HCT116 (cell line): ENCODE results near the gene HDAC2. TPM values are rescaled to one million over a fixed set of nuclear protein-coding genes. Genes with fewer than 3 reads are reported as not detected.

Experiments used
- ATAC-seq: fragments of 200-7000 bp; cut with Tn5 transposase; 2 replicates; pipeline ENCODE4 v1.9.1; 2020; ENCODE audit warnings: mild to moderate bottlenecking, moderate library complexity
- BruUV-seq: library from RNA; stranded (reverse); fragments of 400-500 nt; replicated peaks from 2 replicates; lab custom pipeline; 2021; lab: Mats Ljungman, UMichigan
- CTCF ChIA-PET: fragments of 300-600 bp; sonication (Branson Sonifier 250); formaldehyde crosslinking; loops from one replicate; lab custom pipeline; 2021; ENCODE audit warnings: antibody characterized with exemption; lab: Charles Lee
- POLR2A ChIA-PET: fragments of 300-600, 350-600 bp; sonication (Branson Sonifier 250); formaldehyde crosslinking; loops from one replicate; lab custom pipeline; 2021; ENCODE audit warnings: antibody characterized with exemption; lab: Charles Lee
- RAD21 ChIA-PET, 2 experiments: fragments of 300-600 bp; sonication (Branson Sonifier 250); formaldehyde crosslinking; loops; one replicate each; lab custom pipeline; 2023; ENCODE audit warnings: low total read pairs in 2 of 2; ENCODE audit not compliant: uncharacterized antibody in 2 of 2, unreplicated experiment in 2 of 2, low non-redundant PET in 1 of 2; lab: Charles Lee
- DNase-seq: peaks from one replicate; pipeline ENCODE4 v3.0.0-alpha.2; 2010; ENCODE audit warnings: low read depth, low spot score
- H2AFZ ChIP-seq: fragments of 200-600 bp; shearing (Covaris generic), sonication (generic); 2 replicates; pipeline ENCODE4 v1.6.1; 2017; ENCODE audit warnings: low read depth, mixed run types, mixed read lengths, antibody characterized with exemption, low read length; ENCODE audit not compliant: poor library complexity, severe bottlenecking
- H3K27ac ChIP-seq: 2 replicates; pipeline ENCODE4 v1.5.1; 2012; ENCODE audit warnings: low read depth, low read length
- H3K27me3 ChIP-seq: fragments of 200-600 bp; sonication (generic); 2 replicates; pipeline ENCODE4 v1.6.1; 2016; ENCODE audit warnings: mixed run types, low read length, mixed read lengths; ENCODE audit not compliant: insufficient read depth
- H3K36me3 ChIP-seq, 2 experiments: fragments of 200-500 bp in 1 of 2; fragments of 200-600 bp in 1 of 2; sonication (Bioruptor generic) in 1 of 2; sonication (generic) in 1 of 2; 2 replicates each; pipeline versions ENCODE4 v1.5.1 to v1.6.1; 2014 to 2016; ENCODE audit warnings: low read length in 2 of 2, inconsistent platforms in 1 of 2, mixed read lengths in 1 of 2, mixed run types in 1 of 2; ENCODE audit not compliant: insufficient read depth in 2 of 2, control insufficient read depth in 1 of 2
- H3K4me1 ChIP-seq, 2 experiments: fragments of 200-600 bp in 1 of 2; sonication (generic) in 1 of 2; 2 replicates each; pipeline versions ENCODE4 v1.5.1 to v1.6.1; 2012 to 2017; ENCODE audit warnings: low read length in 2 of 2, inconsistent platforms in 1 of 2, mild to moderate bottlenecking in 1 of 2, mixed read lengths in 1 of 2, mixed run types in 1 of 2, moderate library complexity in 1 of 2; ENCODE audit not compliant: insufficient read depth in 2 of 2, control insufficient read depth in 1 of 2
- H3K4me2 ChIP-seq: fragments of 200-600 bp; sonication (generic); 2 replicates; pipeline ENCODE4 v1.6.1; 2017; ENCODE audit warnings: mixed run types, low read length, mixed read lengths
- H3K4me3 ChIP-seq, 2 experiments: fragments of 200-600 bp in 1 of 2; sonication (generic) in 1 of 2; replicated peaks in 1 of 2; 2 replicates each; pipeline ENCODE4 v1.5.1; 2011 to 2016; ENCODE audit warnings: low read length in 2 of 2, control low read depth in 1 of 2, low read depth in 1 of 2, mild to moderate bottlenecking in 1 of 2, mixed read lengths in 1 of 2, mixed run types in 1 of 2
- H3K79me2 ChIP-seq: fragments of 200-600 bp; sonication (generic); 2 replicates; pipeline ENCODE4 v1.6.1; 2017; ENCODE audit warnings: mild to moderate bottlenecking, mixed run types, low read length, moderate library complexity, mixed read lengths; ENCODE audit not compliant: insufficient read depth
- H3K9ac ChIP-seq: fragments of 200-600 bp; sonication (generic); 2 replicates; pipeline ENCODE4 v1.6.1; 2016; ENCODE audit warnings: low read length, mixed read lengths
- H3K9me2 ChIP-seq: fragments of 200-600 bp; sonication (generic), shearing (Covaris generic); 2 replicates; pipeline ENCODE4 v1.6.1; 2017; ENCODE audit warnings: mixed run types, mild to moderate bottlenecking, moderate library complexity; ENCODE audit not compliant: insufficient read depth
- H3K9me3 ChIP-seq, 2 experiments: fragments of 200-500 bp in 1 of 2; fragments of 200-600 bp in 1 of 2; sonication (Bioruptor generic) in 1 of 2; sonication (generic) in 1 of 2; 2 replicates each; pipeline ENCODE4 v1.6.1; 2014 to 2017; ENCODE audit warnings: low read length in 2 of 2, mixed read lengths in 2 of 2, inconsistent platforms in 1 of 2, low read depth in 1 of 2, mild to moderate bottlenecking in 1 of 2, mixed run types in 1 of 2, moderate library complexity in 1 of 2; ENCODE audit not compliant: control insufficient read depth in 1 of 2, insufficient read depth in 1 of 2
- H4K20me1 ChIP-seq: fragments of 200-600 bp; sonication (generic), shearing (Covaris generic); 2 replicates; pipeline ENCODE4 v1.6.1; 2017; ENCODE audit warnings: mixed run types, mild to moderate bottlenecking, moderate library complexity; ENCODE audit not compliant: insufficient read depth
- CBX3 ChIP-seq: IDR thresholded peaks from 2 replicates; pipeline ENCODE4 v1.6.1; 2012; ENCODE audit warnings: low read depth
- EGR1 ChIP-seq: IDR thresholded peaks from 2 replicates; pipeline ENCODE4 v1.6.1; 2012; ENCODE audit warnings: low read depth
- EZH2phosphoT487 ChIP-seq: fragments of 200-600 bp; IDR thresholded peaks from 2 replicates; pipeline ENCODE4 v1.6.1; 2018; ENCODE audit warnings: antibody characterized with exemption, borderline replicate concordance
- FOSL1 ChIP-seq: IDR thresholded peaks from 2 replicates; pipeline ENCODE4 v1.6.1; 2012; ENCODE audit warnings: low read depth
- JUND ChIP-seq: IDR thresholded peaks from 2 replicates; pipeline ENCODE4 v1.6.1; 2012
- MAX ChIP-seq: IDR thresholded peaks from 2 replicates; pipeline ENCODE4 v1.6.1; 2012
- RAD21 ChIP-seq: IDR thresholded peaks from 2 replicates; pipeline ENCODE4 v1.6.1; 2012; ENCODE audit warnings: low read depth, mild to moderate bottlenecking
- SP1 ChIP-seq: IDR thresholded peaks from 2 replicates; pipeline ENCODE4 v1.6.1; 2012; ENCODE audit warnings: low read depth
- SRF ChIP-seq: IDR thresholded peaks from 2 replicates; pipeline ENCODE4 v1.6.1; 2012; ENCODE audit warnings: low read depth
- TCF7L2 ChIP-seq: IDR thresholded peaks from 2 replicates; pipeline ENCODE4 v1.7.0; 2011; ENCODE audit warnings: borderline replicate concordance, inconsistent platforms; ENCODE audit not compliant: insufficient read depth, insufficient read length; ENCODE audit errors: extremely low read depth
- YY1 ChIP-seq: IDR thresholded peaks from 2 replicates; pipeline ENCODE4 v1.6.1; 2011; ENCODE audit warnings: low read length, low read depth, moderate library complexity, mild to moderate bottlenecking; ENCODE audit not compliant: insufficient replicate concordance; ENCODE audit errors: extremely low read depth
- ZFX ChIP-seq: fragments of 450-650 bp; IDR thresholded peaks from 2 replicates; pipeline ENCODE4 v1.6.1; 2017
- ZNF274 ChIP-seq: fragments of 200-500 bp; sonication (Bioruptor generic); IDR thresholded peaks from 2 replicates; pipeline ENCODE4 v1.6.1; 2014; ENCODE audit warnings: mild to moderate bottlenecking, low read depth, low read length, inconsistent platforms
- intact Hi-C: fragments of 100-400 bp; cut with micrococcal nuclease; formaldehyde crosslinking; loops from 2 replicates; pipeline ENCODE4 v1.10.0; 2022
- total RNA-seq: library from RNA; stranded (reverse); gene quantifications from one replicate; pipeline ENCODE4 v1.2.1, GENCODE V29; 2021; ENCODE audit not compliant: unreplicated experiment
- TF ChIP-seq, protein P1 (sequence below): IDR thresholded peaks from 2 replicates; pipeline ENCODE4 v1.6.1; 2012

HDAC2 gene
- total RNA-seq, 1 experiment from 2014 or later: 153 TPM

- Histone ChIP-seq H3K36me3 (no peaks in the 10 kb centered on the region), H3K27ac (no peak overlapping the region), H3K4me1 (peaks cover 0 to 9% of the 10 kb centered on the region in 2 experiments; a peak in 2 of 4 replicates), H2AFZ (no peak overlapping the region), H4K20me1 (no peaks in the 10 kb centered on the region), H3K79me2 (no peaks in the 10 kb centered on the region), H3K4me3 (no peak overlapping the region), H3K9me3 (no peaks in the 10 kb centered on the region), H3K9ac (no peak overlapping the region), H3K27me3 (no peaks in the 10 kb centered on the region), H3K9me2 (no peaks in the 10 kb centered on the region; the same call in 1 of the 2 replicates), H3K4me2 (no peak overlapping the region; the same call in 1 of the 2 replicates)
- intact Hi-C loops: no loop called here
- BruUV-seq: no TSS peak
- ChIA-PET POLR2A (no interaction called here), RAD21 (interaction anchor here in 1 of 2 experiments (1.0 kb wide), 1 partner anchor 10 kb away, joined by 3 read pairs; no protein-coding TSS in a partner anchor), CTCF (interaction anchor here (1.0 kb wide), 1 partner anchor 10 kb away, joined by 3 read pairs; no protein-coding TSS in a partner anchor)
- no peak for ATAC-seq
- no peak for TF ChIP-seq JUND
- TF ChIP-seq SRF: no peak
- TF ChIP-seq YY1: no peak
- TF ChIP-seq MAX: no peak
- no peak for TF ChIP-seq EGR1
- DNase-seq: no peak
Observed at GRCh38 chr6:113888956-113889630, 81.9 kb downstream of the HDAC2 start.

GRCh38 chr6:113888493-113888892 is 82.5 kb downstream of the HDAC2 start:
- DNase-seq (no peak), ATAC-seq (peak; percentile 71)
- Histone ChIP-seq H3K79me2 (no peaks in the 10 kb centered on the region), H3K36me3 (no peaks in the 10 kb centered on the region), H2AFZ (no peak overlapping the region), H3K27me3 (no peaks in the 10 kb centered on the region), H3K9me2 (no peaks in the 10 kb centered on the region; the same call in 1 of the 2 replicates), H3K9ac (no peak overlapping the region), H3K4me2 (peak overlapping the region; percentile 24; the same call in 1 of the 2 replicates), H3K4me3 (no peak overlapping the region), H3K27ac (no peak overlapping the region)
- CTCF ChIA-PET: interaction anchor here (1.0 kb wide), 1 partner anchor 9 kb away, joined by 3 read pairs; no protein-coding TSS in a partner anchor
- intact Hi-C loops: no loop called here
- RAD21 ChIA-PET: interaction anchor here in 1 of 2 experiments (1.0 kb wide), 1 partner anchor 9 kb away, joined by 3 read pairs; no protein-coding TSS in a partner anchor
- no TSS peak for BruUV-seq
- TF ChIP-seq ZFX (no peak), SP1 (no peak), RAD21 (no peak), SRF (no peak), JUND (peak; percentile 53; the same call in 1 of the 2 replicates), TCF7L2 (peak; percentile 83), ZNF274 (no peak), EZH2phosphoT487 (no peak), FOSL1 (peak; percentile 46; the same call in 1 of the 2 replicates), CBX3 (no peak)
- TF ChIP-seq, protein P1, sequence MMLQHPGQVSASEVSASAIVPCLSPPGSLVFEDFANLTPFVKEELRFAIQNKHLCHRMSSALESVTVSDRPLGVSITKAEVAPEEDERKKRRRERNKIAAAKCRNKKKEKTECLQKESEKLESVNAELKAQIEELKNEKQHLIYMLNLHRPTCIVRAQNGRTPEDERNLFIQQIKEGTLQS: no peak
- TF ChIP-seq, all 23 proteins: peak for 3
- POLR2A ChIA-PET: no interaction called here
- Histone ChIP-seq H4K20me1 (no peaks in the 10 kb centered on the region), H3K9me3 (no peaks in the 10 kb centered on the region), H3K4me1 (peaks cover 0 to 9% of the 10 kb centered on the region in 2 experiments; a peak in 2 of 4 replicates)
